ENCODE results near the gene VPS35L.
"Not testable (repeated sequence)": the region's sequence is repeated elsewhere in the genome, so short reads cannot be mapped to it uniquely, and the experiment has no call there.

Gene VPS35L

GRCh38 chr16:19645557-19645981 lies 90.1 kb downstream of the VPS35L start:
- DNase-seq: no peak

DNA sequence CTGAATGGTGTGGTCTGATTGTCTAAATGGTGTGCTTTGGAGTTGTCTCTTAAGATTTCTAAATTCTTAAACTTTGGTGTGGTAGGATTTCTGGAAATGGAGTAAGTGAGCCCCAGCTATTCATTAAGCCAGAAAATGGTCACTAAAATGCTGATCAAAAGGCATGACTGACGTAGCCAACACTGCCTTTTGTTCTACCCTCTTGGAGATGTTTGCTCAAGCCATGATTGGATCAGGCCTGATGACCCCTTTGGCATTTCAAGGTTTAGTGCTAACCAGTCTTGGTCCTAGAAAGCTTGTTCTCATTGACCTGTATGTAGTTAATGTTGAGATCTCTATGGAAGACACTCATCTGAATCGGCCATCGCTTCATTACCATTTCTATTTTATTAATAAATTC lies 94.5 kb downstream of the VPS35L start:
- no peak for DNase-seq

DNA sequence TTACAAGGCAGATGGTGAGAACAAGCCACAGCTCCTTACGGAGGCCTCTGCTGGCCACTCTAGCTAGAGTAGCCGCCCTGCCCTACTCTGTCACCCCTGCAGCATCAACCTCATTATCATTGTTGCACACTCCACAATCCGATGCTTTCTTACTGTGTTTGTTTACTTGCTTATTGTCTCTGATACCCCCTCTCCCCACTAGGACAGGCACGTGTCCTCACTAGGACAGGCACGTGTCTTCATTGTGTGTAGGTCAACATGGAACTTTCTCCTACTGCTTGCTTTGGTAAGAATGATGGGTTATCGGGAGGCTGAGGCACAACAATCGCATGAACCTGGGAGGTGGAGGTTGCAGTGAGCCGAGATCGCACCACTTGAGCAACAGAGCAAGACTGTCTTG lies 98.6 kb downstream of the VPS35L start:
- DNase-seq: no peak

DNA sequence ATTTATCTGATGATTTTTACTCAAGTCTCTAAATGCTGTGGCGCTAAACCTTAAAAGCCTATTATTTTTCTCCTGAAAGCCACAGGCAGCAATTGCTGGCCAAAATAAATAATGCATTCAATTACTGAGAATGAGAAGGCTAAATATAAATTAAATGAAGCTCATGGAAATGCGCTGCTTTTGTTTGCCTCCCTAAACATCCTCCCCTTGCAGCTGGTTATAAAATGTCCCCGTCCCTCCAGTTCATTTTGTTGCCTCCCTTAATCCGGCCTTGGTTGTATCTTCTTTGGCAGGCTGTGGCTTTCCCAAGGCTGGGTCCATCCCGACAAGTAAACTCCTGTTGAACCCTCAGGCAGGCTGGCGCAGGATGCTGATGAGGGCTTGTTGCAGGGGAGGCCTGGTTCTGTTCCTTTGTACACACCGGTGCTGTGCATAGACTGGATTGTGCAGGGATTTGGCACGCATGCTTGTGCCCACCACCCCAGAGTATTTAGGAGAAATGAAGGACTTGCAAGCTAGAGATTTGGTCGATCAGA lies 99.8 kb downstream of the VPS35L start:
- DNase-seq: no peak

- no peak for DNase-seq
Measured at GRCh38 chr16:19657831-19658230, 102.3 kb downstream of the VPS35L start.

- no peak for DNase-seq
Measured at GRCh38 chr16:19659554-19659953, 104.1 kb downstream of the VPS35L start.

- no peak for DNase-seq
Measured at GRCh38 chr16:19660432-19660831, 104.9 kb downstream of the VPS35L start.

DNA sequence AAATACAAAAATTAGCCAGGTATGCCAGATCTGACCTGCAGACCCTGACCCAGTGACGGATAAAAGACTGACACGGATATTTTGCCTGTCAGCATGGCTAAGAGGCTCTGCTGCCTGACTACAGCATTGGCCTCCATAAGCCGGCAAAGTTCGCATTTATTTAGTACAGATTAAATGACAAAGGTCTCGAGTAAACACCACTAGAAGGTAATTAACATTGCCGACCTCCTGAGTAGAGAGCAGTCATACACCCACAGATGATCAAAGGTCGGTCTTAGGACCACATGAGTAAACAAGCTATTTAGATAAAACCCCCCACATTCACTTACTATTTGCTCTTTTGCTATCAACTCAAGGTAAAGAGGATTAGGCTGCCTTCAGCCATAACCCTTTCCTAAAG lies 106.8 kb downstream of the VPS35L start:
- DNase-seq: no peak

- DNase-seq: no peak
Measured at GRCh38 chr16:19664166-19664565, 108.7 kb downstream of the VPS35L start.

GRCh38 chr16:19665313-19665712 lies 109.8 kb downstream of the VPS35L start:
- DNase-seq: not testable (repeated sequence)

DNA sequence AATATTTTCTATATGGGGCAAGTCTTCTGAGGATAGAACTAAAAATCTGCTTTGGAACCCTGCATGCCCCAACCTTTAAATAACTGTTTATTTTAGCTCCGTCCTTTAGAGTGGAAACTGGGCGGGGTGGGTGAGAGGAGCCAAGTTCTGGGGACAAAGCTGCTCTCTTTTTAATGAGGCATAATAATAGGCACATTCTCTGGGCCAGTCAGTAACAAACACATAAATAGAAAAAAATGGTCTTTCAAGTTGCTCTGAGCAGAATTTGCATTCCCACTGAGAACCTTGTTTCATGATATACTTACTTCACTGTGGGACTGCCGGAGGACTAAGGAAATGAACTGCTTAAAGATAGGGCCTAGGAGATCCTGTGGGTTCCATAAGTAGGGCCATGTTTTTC lies 111.0 kb downstream of the VPS35L start:
- no peak for DNase-seq

DNA sequence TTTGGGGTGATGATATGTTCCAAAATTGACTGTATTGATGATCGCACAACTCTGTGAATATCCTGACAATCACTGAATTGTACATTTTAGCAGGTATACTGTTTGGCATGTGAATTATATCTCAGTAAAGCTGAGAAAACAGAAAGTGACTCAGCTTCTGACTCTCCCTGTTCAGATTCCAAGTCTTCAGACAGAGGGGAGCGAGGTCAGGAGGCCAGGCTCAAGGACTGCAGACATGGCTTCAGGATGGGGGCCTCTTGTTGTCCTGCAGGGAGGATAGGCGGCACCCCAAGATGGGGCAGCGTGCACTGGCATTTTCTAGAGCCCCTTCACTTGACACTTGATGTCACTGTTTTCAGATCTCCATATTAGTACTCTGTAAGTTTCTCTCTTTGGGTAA lies 116.9 kb downstream of the VPS35L start:
- no peak for DNase-seq

DNA sequence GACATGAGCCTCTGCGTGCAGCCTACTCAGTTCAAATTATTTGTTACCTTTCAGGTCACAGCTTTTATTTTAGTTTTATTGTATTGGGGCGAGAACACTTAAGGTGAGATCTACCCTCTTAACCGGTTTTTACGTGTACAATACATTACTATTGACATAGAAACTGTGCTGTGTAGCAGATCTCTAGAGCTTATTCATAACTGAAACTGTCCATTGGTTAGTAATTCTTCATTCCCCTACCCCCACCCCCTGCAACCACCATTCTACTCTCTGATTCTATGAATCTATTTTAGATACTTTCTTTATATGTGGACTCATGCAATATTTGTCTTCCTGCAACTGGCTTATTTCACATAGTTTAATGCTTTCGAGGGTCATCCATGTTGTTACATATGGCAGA lies 119.0 kb downstream of the VPS35L start:
- DNase-seq: no peak

DNA sequence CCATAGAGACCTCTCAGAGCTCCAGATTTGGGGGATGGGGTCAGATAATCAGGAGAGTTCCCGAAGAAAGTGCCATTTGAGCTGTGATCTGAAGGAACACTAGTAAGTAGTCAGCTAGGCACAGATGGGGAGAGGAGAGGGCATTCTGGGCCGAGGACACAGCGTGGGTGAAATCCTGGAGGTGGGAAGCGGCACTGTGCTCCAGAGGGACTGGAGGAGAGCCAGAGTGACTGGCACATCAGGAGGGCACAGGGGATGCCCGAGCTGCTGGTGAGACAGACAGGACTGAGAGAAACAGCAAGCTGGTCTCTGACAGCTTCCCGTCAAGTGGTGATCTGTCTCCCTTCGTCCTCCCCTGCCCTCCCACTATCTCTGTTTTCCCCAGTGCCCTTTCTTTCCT lies 121.9 kb downstream of the VPS35L start:
- DNase-seq: no peak

- DNase-seq: no peak
Measured at GRCh38 chr16:19678804-19679203, 123.3 kb downstream of the VPS35L start.

GRCh38 chr16:19679281-19679680 lies 123.8 kb downstream of the VPS35L start:
- not testable (repeated sequence) for DNase-seq

DNA sequence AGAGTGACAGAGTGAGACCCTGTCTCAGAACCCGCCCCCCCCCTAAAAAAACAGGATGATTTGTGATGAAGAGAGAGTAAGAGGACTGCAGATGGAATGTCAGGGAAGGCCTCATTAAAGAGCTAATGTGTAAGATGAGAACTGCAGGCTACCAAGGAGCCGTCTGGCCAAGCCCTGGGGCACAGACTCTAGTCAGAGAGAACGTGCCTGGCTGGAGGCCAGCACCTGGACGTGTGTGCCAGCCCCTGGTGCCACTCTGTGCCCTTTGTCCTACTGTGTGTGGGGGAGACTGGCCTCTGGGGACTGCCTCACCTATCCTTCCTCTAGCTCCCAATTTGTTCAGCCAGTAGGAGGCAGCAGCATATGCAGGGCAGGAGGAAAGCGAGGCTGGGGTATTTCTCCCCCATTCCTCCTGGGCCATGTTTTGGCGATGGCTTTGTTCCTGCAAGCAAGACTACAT lies 125.4 kb downstream of the VPS35L start:
- DNase-seq: no peak

- DNase-seq: no peak
Measured at GRCh38 chr16:19681637-19682036, 126.1 kb downstream of the VPS35L start.

GRCh38 chr16:19683453-19684236 lies 128.1 kb downstream of the VPS35L start:
- no peak for DNase-seq

DNA sequence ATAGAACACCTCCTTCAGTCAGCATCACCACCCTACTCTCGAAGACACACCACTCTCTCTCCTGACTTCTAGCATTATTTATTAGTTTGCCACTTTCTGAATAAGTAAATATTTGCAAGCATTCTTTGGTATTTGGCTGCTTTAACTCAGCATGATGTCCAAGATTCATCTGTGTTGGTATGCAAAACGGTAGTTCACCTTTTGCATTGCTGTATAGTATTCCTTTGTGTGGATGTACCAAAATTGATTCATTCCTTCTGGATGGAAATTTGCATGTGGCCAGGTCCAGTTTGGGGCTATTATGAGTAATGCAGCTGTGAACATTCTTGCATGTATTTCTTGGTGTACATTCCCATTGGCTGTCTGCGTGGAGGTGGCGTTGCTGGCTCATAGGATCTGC lies 129.7 kb downstream of the VPS35L start:
- no peak for DNase-seq

- DNase-seq: no peak
Measured at GRCh38 chr16:19687279-19687678, 131.8 kb downstream of the VPS35L start.

GRCh38 chr16:19688396-19689024 lies 133.0 kb downstream of the VPS35L start:
- DNase-seq: no peak

DNA sequence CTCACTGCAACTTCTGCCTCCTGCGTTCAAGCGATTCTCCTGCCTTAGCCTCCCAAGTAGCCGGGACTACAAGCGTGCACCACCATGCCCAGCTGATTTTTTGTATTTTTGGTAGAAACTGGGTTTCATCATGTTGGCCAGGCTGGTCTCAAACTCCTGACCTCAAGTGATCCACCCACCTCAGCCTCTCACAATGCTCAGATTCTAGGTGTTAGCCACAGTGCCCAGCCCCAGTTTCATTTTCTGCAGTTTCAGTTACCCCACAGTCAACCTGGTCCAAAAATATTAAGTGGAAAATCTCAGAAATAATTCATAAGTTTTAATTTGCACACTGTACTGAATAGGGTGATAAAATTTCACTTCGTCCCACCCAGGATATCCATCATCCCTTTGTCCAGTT lies 133.8 kb downstream of the VPS35L start:
- DNase-seq: no peak

- DNase-seq: no peak
Measured at GRCh38 chr16:19690196-19690595, 134.7 kb downstream of the VPS35L start.
